GM19468 (cell line): ENCODE measurements around the gene MICAL3.

Experiments used
- ATAC-seq: cut with Tn5 transposase; IDR thresholded peaks from one replicate; pipeline ENCODE4 v1.9.1; 2021; ENCODE audit warnings: mild to moderate bottlenecking, moderate library complexity, moderate number of reproducible peaks; ENCODE audit not compliant: unreplicated experiment; ENCODE audit errors: extremely low read depth

MICAL3 gene

GRCh38 chr22:17902960-17903359, 121.4 kb downstream of the MICAL3 start:
- ATAC-seq, result no peak

DNA sequence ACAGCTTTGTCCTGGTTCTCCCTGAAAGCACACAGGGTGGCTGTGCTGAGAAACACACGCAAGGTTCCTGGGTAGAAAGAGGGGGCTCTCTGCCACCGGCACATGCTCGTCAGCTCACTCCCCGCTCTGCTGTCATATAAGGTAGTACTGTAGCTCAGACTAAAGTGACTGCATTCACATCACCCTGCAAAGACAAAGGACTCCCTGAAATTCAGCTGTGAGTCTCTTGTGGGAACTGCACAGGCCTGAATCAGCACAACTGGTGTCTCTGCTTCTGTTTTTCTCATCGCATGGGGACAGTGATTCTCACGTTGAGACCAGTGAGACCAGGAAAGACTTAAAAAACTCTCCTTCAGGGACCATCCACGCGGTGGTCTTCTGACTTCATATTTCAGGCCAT, 126.0 kb downstream of the MICAL3 start:
- no peak for ATAC-seq

DNA sequence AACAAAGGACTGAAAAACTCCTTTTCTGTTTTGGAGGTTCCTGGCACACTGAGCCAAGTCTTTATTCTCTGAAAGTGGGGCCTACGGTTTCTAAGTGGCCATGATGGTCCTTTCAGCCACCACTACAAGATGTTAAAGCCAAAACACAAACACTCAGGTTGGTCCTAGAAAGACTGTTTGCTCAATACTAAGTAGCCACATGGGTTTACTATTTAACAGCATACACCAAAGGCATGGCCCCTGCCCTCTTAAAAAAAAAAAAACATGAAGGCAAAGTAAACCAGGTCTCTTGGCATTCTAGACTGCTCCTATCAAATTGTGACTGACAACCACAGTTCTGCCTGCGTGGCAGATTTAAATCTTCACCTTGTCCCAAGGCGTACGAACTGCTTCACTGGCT, 126.5 kb downstream of the MICAL3 start:
- no peak for ATAC-seq

GRCh38 chr22:17897426-17897825, 126.9 kb downstream of the MICAL3 start:
- no peak for ATAC-seq

- no peak for ATAC-seq
These were observed 127.8 kb downstream of the MICAL3 start for GRCh38 chr22:17896586-17896985.

GRCh38 chr22:17893900-17894535, 130.3 kb downstream of the MICAL3 start:
- no peak for ATAC-seq

DNA sequence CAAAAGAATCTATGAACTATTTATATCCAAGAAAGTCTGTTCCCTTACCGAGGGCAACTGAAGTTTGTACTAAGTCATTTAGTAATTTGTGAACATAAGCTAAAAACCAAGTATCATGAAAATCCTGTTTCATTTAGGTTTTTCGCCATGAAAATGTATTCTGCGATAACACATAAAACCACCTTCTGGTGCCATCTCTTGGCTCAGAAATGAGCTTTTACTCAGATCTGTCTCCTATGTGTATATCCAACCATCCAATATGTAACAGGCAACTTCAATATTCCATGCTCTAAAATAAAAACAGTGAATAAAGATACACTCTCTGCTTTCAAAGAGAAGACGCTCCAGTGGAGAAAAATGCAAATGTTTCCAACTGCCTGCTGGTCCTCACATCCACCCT, 132.0 kb downstream of the MICAL3 start:
- ATAC-seq, result no peak

DNA sequence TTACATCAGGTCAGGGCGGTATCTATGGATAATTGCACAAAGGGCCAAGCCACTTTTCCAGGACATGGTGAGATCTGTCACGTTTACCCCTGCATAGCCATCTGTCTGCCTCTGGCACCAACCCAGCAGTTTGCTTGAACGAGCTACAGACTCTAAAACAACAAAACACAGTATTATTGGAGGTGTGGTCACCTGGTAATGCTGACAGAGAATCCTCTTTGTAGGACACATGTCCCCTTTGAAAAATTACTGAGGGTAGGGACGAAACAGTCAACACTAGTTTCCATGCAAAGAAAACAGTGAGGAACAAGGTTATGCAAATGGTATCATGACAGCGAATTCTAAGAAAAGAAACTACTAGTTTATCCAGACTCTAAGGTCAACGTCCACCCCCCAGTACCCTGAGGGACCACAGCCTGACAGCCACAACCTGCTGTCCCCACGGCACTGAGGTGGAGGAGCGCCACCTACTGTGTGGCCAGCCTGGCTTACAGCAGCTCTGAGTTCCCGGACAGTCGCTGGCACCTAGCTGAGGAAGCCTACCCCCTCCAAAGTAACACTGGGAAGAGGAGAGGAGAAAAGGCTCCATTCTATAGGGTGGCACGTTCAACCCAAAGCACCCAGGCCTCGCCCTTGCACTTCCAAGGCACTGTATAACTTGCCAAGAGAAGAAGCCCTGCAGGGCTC, 132.7 kb downstream of the MICAL3 start:
- no peak for ATAC-seq

DNA sequence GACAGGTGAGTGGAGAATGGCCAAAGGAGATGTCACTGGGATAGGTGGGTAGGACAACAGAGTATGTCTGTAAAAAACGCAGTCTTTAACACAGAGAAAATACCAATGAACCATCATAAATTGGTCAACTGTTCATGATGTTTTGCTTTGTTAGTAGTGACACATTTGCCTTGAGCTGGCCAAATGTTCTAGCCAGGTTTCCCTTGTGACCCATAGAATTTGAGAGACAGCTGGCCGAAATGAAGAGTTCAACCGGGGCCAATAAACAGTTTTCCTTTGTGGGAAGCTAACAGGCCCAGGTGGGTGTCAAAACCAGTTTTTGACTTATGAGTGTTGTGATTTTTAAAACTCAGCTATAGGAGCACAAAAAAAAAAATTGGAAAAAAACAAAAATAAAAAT, 133.5 kb downstream of the MICAL3 start:
- no peak for ATAC-seq

DNA sequence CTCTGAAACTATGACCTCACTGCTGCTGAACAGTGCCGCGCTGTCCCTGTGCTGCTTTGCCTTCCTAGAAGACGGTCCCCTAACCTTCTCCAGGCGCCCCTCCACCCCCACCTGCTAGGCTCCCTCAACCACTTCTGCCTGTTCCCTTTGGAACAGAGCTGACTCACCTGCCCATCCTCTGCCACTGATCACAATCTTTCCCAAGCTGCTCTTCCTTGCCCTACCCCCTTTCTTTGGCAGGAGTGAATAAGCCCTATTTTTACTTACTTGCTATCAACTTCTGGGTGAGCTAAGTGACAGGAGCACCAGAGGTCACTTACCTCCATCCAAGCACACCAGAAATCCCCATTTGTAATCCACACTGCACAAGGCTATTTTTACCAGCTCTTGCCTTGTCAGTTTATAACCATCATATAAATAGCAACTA, 134.1 kb downstream of the MICAL3 start:
- no peak for ATAC-seq

- no peak for ATAC-seq
These were observed 135.5 kb downstream of the MICAL3 start for GRCh38 chr22:17888855-17889254.

DNA sequence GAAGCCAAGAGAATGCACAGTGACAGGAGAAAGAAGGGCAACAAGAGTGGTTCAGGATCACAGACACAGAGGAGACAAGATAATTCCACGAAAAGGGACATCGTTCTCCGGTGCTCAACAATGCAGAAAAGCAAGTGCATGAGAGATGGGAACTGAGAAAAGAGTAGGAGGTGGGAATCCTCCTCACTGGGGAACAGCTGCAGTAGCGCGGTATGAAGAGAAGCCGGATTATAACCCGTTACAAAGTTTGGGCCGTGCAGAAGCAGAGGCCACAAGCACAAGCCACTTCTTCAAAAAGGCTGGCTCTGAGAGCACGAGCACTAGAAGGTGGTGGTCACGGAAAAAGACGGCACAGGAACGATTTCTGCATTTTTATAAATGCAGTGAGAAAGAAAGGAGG, 135.9 kb downstream of the MICAL3 start:
- no peak for ATAC-seq

GRCh38 chr22:17884893-17885292, 139.5 kb downstream of the MICAL3 start:
- no peak for ATAC-seq

GRCh38 chr22:17884084-17884483, 140.3 kb downstream of the MICAL3 start:
- no peak for ATAC-seq

- no peak for ATAC-seq
These were observed 141.0 kb downstream of the MICAL3 start for GRCh38 chr22:17883356-17883755.

DNA sequence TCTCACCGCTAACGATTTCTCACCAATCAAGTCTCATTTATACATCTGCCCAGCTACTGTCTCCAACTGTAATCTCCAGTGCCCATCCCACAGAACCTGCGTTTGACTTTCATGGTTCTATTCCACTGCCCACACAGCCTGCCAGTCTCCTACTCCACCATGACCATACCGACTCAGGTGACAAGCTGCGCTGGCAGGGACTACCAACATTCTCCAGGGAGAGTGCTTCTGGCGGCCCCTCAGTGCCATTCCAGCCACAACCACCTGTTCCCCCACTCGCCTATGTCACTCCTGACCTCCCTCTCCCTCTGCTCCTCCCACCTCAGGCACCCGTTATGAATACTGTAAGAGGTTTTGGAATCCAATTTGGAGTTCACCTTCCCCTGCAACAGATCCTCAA, 141.6 kb downstream of the MICAL3 start:
- ATAC-seq, result no peak

- no peak for ATAC-seq
These were observed 142.2 kb downstream of the MICAL3 start for GRCh38 chr22:17882162-17882561.

- ATAC-seq, result no peak
These were observed 143.0 kb downstream of the MICAL3 start for GRCh38 chr22:17881366-17881765.

- ATAC-seq, result no peak
These were observed 143.9 kb downstream of the MICAL3 start for GRCh38 chr22:17880468-17880867.

- ATAC-seq, result no peak
These were observed 144.3 kb downstream of the MICAL3 start for GRCh38 chr22:17880020-17880419.

DNA sequence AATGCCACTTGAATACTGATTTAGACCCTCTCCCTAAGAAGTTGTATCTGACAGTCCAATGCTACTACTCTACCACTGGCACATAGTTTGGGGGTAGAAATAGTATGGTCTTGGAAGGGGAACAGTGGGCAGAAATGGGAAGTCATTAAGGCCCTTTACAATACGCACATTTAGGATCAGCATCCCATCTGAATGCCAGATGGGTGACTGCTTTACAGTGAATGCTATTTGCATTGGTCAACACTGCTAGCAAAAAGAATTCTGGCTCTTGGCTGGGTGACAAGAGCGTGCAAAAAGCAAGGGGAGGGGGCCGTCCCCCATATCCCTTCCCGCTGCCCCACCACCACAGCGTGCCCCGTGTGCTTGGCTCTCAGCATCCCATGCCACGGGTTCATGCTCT, 145.4 kb downstream of the MICAL3 start:
- ATAC-seq, result no peak

DNA sequence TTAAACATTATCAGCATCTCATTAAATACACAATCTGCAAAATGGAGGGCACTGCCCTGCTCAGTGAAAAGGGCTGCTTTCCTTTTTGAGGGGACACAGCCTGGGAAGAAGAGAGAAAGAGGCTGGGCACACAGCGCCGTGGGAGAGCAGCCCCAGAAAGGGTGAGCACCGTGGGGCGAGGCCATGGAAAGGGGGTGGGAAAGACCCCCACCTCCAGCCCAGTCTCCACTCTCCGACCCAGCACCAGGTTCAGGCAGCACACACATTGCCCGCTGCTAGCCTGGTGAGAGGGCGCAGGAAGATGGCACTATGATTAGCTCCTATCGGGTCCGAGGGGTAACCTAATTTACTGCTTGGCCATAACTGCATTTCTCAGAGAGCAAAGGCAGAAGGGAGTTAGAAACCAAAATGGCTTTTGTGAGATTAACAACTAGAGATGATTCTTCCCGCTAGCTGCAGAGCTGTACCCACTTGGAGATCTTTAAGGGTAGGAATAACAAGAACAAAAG, 146.1 kb downstream of the MICAL3 start:
- no peak for ATAC-seq
